HG03469 (cell line): ENCODE data around the gene ZNF792.
"Not testable (repeated sequence)": the region's sequence is repeated elsewhere in the genome, so short reads cannot be mapped to it uniquely, and the experiment has no call there.

Source experiments
- ATAC-seq: cut with Tn5 transposase; IDR thresholded peaks from one replicate; pipeline ENCODE4 v1.9.1; 2021; ENCODE audit warnings: mild to moderate bottlenecking, moderate library complexity, moderate number of reproducible peaks; ENCODE audit not compliant: unreplicated experiment

ZNF792 gene

GRCh38 chr19:34972163-34972705, 8.2 kb upstream of the ZNF792 start:
- ATAC-seq = no peak

- not testable (repeated sequence) for ATAC-seq
These were observed 6.3 kb upstream of the ZNF792 start for GRCh38 chr19:34970185-34970780.

- no peak for ATAC-seq
These were observed 5.7 kb upstream of the ZNF792 start for GRCh38 chr19:34969721-34970120.

GRCh38 chr19:34967551-34967950, 3.5 kb upstream of the ZNF792 start:
- ATAC-seq = no peak

- not testable (repeated sequence) for ATAC-seq
These were observed 1.5 kb upstream of the ZNF792 start for GRCh38 chr19:34965505-34965904.

GRCh38 chr19:34964598-34964997, 569 bp upstream of the ZNF792 start:
- ATAC-seq = no peak

GRCh38 chr19:34962687-34963572, 1.1 kb downstream of the ZNF792 start:
- ATAC-seq = no peak

GRCh38 chr19:34961775-34962686, 2.0 kb downstream of the ZNF792 start:
- ATAC-seq = no peak

- no peak for ATAC-seq
These were observed 2.9 kb downstream of the ZNF792 start for GRCh38 chr19:34960940-34961679.

GRCh38 chr19:34960103-34960805, 3.8 kb downstream of the ZNF792 start:
- ATAC-seq = no peak

- no peak for ATAC-seq
These were observed 5.0 kb downstream of the ZNF792 start for GRCh38 chr19:34959021-34959420.

GRCh38 chr19:34957830-34958751, 5.9 kb downstream of the ZNF792 start:
- ATAC-seq = no peak

GRCh38 chr19:34953092-34953491, 10.9 kb downstream of the ZNF792 start:
- no peak for ATAC-seq

GRCh38 chr19:34943861-34944573, 20.0 kb downstream of the ZNF792 start:
- ATAC-seq = no peak

- no peak for ATAC-seq
These were observed 25.1 kb downstream of the ZNF792 start for GRCh38 chr19:34938886-34939285.

GRCh38 chr19:34936184-34936583, 27.8 kb downstream of the ZNF792 start:
- ATAC-seq = no peak

- no peak for ATAC-seq
These were observed 31.5 kb downstream of the ZNF792 start for GRCh38 chr19:34932494-34932893.
